ENCODE measurements around the gene IL19. TPM values are rescaled to one million over a fixed set of nuclear protein-coding genes. Genes with fewer than 3 reads are reported as not detected.

Gene IL19
- total RNA-seq, 1 experiment from 2014 or later: not detected

DNA sequence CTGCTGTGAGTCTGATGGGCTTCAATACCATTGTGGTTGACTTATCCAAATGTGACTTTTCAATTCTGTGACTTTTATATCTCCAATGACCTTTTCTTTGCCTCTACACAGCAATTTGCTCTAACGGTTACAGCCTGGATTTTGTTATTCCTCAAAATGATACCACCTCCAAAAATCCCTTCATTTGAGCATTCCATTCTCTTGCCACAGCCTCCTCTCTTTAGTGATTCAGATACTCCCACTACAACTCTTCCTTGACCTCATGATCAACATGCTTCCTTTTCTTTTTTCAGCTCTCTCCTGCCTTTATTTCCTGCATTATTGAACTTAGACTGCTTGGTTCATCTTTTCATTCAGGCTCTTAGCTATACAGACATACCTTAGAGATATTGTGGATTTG, 16.6 kb upstream of the IL19 start:
- Histone ChIP-seq H2BK5ac (ENCODE audit: insufficient read length, low read length) (no peak overlapping the region), H3K27me3 (ENCODE audit: insufficient read depth, low read length) (no peaks in the 10 kb centered on the region), H3K4me2 (ENCODE audit: insufficient read depth, insufficient read length, low read length) (no peak overlapping the region), H3K4ac (ENCODE audit: low read depth, low read length) (no peak overlapping the region), H3K23me2 (ENCODE audit: insufficient read length, low read depth, low read length, poor library complexity, severe bottlenecking) (no peaks in the 10 kb centered on the region), H3T11ph (ENCODE audit: low read length) (no peak overlapping the region), H4K8ac (replicated peaks; ENCODE audit: insufficient read length, low read depth, low read length) (no peak overlapping the region), H3K56ac (ENCODE audit: insufficient read length, low read depth, low read length) (no peak overlapping the region), H2BK15ac (ENCODE audit: low read depth, low read length) (no peak overlapping the region), H2BK120ac (ENCODE audit: low read depth, low read length, poor library complexity, severe bottlenecking) (no peak overlapping the region), H3K9me3 (ENCODE audit: control insufficient read depth, low read depth, low read length) (no peaks in the 10 kb centered on the region), H2AFZ (ENCODE audit: low read length) (no peak overlapping the region), H2AK5ac (ENCODE audit: insufficient read length, low read length) (no peak overlapping the region), H3K4me1 (ENCODE audit: insufficient read depth, low read length) (no peaks in the 10 kb centered on the region), H3K79me2 (ENCODE audit: insufficient read depth, low read length) (no peaks in the 10 kb centered on the region), H3K14ac (ENCODE audit: insufficient read depth, low read length) (no peak overlapping the region), H3K79me1 (ENCODE audit: insufficient read depth, low read depth, low read length, poor library complexity, severe bottlenecking) (no peaks in the 10 kb centered on the region), H4K5ac (ENCODE audit: insufficient read length, low read depth, low read length) (no peak overlapping the region), H4K91ac (ENCODE audit: insufficient read length, low read depth, low read length) (no peak overlapping the region), H3K27ac (ENCODE audit: insufficient read length, low read depth, low read length) (no peak overlapping the region), H2BK12ac (ENCODE audit: insufficient read length, low read depth, low read length) (no peak overlapping the region), H2BK20ac (ENCODE audit: low read depth, low read length, poor library complexity, severe bottlenecking) (no peak overlapping the region), H3K9ac (ENCODE audit: extremely low read depth, insufficient read length, low read length) (no peak overlapping the region), H3K23ac (ENCODE audit: insufficient read length, low read depth, low read length) (no peak overlapping the region), H3K18ac (ENCODE audit: insufficient read length, low read depth, low read length) (no peak overlapping the region), H4K20me1 (ENCODE audit: control insufficient read depth, insufficient read depth, insufficient read length) (no peaks in the 10 kb centered on the region)
- no peak for DNase-seq
- no peak for TF ChIP-seq CTCF (conservative IDR thresholded peaks at IDR 0.05)
- no peak overlapping the region for H3K4me3 Mint-ChIP-seq
- H3K36me3 Mint-ChIP-seq (ENCODE audit: insufficient read depth in 1 of 3, low read depth in 3 of 3): no peaks in the 10 kb centered on the region
- H3K27ac Mint-ChIP-seq: no peak overlapping the region
- H3K27me3 Mint-ChIP-seq (ENCODE audit: low read depth): peaks cover 15% of the 10 kb centered on the region
- peaks cover 3 to 6% of the 10 kb centered on the region in 2 experiments; a peak in 3 of 4 replicates for H3K4me1 Mint-ChIP-seq
- no CpG with 5 or more reads among the region's 1 CpG for WGBS (ENCODE audit: extremely low coverage, insufficient read length, low lambda C conversion rate)
- H3K9me3 Mint-ChIP-seq: no peaks in the 10 kb centered on the region

All from H9 (cell line).